Left renal cortex interstitium (tissue), 4 donors: ENCODE data around the gene CLEC14A. TPM values are rescaled to one million over a fixed set of nuclear protein-coding genes. Genes with fewer than 3 reads are reported as not detected.

Source experiments
- DNase-seq, 4 donors: peaks; one replicate each; pipeline ENCODE4 v3.0.0-alpha.2; 2013; ENCODE audit warnings: low read depth in 4 of 4, low spot score in 2 of 4, missing footprints in 1 of 4
- polyA plus RNA-seq, 4 donors: library from polyadenylated mRNA; unstranded; fragments of 120-200 nt; gene quantifications; one replicate each; pipeline ENCODE4 v1.2.1, GENCODE V29; 2013; ENCODE audit not compliant: insufficient read length in 4 of 4

Gene CLEC14A
- polyA plus RNA-seq, 4 donors, result 14.0 to 20.6 (median 15.7) TPM

DNA sequence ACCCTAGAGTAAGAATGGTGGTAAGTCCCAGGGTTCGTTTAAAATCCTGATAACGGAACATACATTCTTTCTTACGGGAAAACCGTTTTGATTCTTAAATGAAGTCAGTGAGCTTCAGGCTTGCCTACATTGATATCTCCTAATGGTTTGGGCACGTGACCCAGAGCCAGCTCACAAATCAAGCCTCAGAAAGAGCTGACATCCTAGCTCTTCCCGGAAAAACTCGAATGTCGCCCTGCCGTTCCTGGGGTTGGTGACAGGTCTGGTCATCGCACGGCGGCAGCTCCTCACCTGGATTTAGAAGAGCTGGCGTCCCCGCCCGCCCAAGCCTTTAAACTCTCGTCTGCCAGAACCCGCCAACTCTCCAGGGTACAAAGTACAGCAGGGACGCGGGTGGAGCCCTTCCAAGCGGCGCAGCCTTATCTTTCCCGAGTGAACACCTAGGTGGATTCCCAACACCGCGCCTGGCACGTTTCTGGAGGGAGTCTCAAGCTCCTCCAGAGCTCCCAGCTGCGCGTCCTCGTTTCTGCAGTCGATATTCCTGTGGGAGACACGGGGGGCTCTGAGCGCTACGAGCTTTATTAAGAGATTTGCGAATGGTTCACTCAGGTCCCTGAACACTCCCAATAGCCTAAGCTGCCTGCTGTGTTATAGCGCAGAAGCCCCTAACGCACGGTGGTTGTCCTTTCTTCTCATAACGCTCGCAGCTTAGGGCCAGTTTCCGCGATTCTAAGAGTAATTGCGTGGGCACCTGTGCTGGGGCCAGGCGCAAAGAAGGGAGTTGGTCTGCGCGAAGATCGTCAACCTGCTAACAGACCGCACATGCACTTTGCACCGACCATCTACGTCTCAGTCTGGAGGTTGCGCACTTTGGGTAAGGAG is 47.9 kb downstream of the CLEC14A start, which contains the start of gene SSTR1:
Gene SSTR1, plus strand, starts transcription at position 169 of the 882 bp plus-strand sequence. CDS start 1,486 bp downstream, outside the sequence.
- no peak for DNase-seq

GRCh38 chr14:38207377-38207735 is 48.5 kb downstream of the CLEC14A start:
- DNase-seq, result no peak

GRCh38 chr14:38206689-38207376 is 49.1 kb downstream of the CLEC14A start:
- no peak for DNase-seq

DNA sequence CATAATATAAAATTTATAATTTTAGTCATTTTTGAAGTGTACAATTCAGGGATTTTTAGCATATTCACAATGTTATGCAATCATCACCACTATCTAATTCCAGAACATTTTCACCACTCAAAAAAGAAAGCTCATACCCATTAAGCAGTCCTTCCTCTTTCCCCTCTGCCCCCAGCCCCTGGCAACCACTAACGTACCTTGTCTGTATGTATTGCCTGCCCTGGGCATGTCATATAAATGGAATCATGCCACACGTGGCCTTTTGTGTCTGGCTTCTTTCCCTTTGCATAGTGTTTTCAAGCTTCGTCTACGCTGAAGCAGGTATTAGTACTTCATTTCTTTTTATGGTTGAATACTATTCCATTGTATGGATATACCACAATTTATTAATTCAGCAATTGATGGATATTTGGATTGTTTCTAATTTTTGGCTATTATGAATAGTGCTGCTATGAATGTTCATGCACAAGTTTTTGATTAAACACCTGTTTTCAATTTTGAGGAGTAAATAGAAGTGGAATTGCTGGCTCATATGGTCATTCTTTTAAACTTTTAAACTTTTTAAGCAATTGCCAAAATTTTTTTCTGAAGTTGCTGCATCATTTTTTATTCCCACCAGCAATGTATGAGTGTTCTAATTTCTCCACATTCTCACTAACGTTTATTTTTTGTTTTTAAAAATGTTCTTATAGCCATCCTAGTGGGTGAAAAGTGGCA is 49.8 kb downstream of the CLEC14A start:
- no peak for DNase-seq

- DNase-seq, result no peak
These were observed 50.6 kb downstream of the CLEC14A start for GRCh38 chr14:38205119-38205813.

DNA sequence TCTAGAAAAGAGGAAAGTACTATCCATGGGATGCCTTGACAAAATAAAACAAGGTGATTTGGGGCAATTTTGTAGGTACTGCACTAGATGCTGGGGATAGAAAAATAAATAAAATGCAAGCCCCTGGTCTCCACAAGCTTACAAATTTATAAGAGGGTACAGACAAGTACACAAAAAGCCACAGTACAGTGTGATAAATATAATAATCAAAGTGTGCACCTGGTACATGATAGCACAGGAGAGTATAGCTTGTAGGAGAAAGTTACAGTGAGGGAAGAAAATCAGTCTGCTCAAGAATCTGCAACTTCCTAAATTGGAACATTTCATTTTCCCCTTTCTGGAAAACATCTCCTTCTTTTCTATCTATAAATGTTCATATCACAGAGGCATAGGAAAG is 51.2 kb downstream of the CLEC14A start:
- no peak for DNase-seq

Other genes with a start within 250 kb of the CLEC14A start
- 1 to 10 TPM; 1.4 to 2.4 (median 1.9) TPM for gene SSTR1, start 48.2 kb downstream of the CLEC14A start, polyA plus RNA-seq